Spinal cord (tissue), 10 donors: ENCODE results near the gene L1CAM. TPM values are rescaled to one million over a fixed set of nuclear protein-coding genes. Genes with fewer than 3 reads are reported as not detected.

Experiments used
- DNase-seq, 6 donors: peaks; one replicate each; pipeline versions ENCODE4 v3.0.0 to v3.0.0-alpha.2; 2013 to 2015; ENCODE audit warnings: low spot score in 6 of 6, low read depth in 4 of 6
- H3K27ac ChIP-seq: one replicate; pipeline ENCODE4 v1.5.1; 2013; ENCODE audit warnings: low read depth, low read length, control low read depth
- H3K27me3 ChIP-seq: one replicate; pipeline ENCODE4 v1.6.1; 2013; ENCODE audit warnings: low read length; ENCODE audit not compliant: control insufficient read depth, insufficient read depth
- H3K36me3 ChIP-seq: one replicate; pipeline ENCODE4 v1.6.1; 2013; ENCODE audit warnings: low read length; ENCODE audit not compliant: control insufficient read depth, insufficient read depth
- H3K4me1 ChIP-seq: one replicate; pipeline ENCODE4 v1.6.1; 2013; ENCODE audit warnings: low read length; ENCODE audit not compliant: control insufficient read depth, insufficient read depth
- H3K4me3 ChIP-seq: one replicate; pipeline ENCODE4 v1.5.1; 2013; ENCODE audit warnings: low read depth, low read length, control low read depth
- H3K9me3 ChIP-seq: one replicate; pipeline ENCODE4 v1.6.1; 2013; ENCODE audit warnings: low read length; ENCODE audit not compliant: control insufficient read depth, insufficient read depth
- WGBS: methylation state at CpG from one replicate; pipeline ENCODE4 v1.1.5; 2013; ENCODE audit warnings: missing lambda C conversion rate; ENCODE audit not compliant: insufficient coverage; 5-methylcytosine and 5-hydroxymethylcytosine counted together
- polyA plus RNA-seq, 2 donors: library from polyadenylated mRNA; unstranded; fragments of 120-200 nt; gene quantifications; one replicate each; pipeline ENCODE4 v1.2.1, GENCODE V29; 2013; ENCODE audit not compliant: insufficient read length in 2 of 2
- total RNA-seq, 2 donors: library from RNA; depleted of rRNA in 1 of 2; stranded (reverse); fragments of 120-200 nt in 1 of 2; fragments of >200 nt in 1 of 2; gene quantifications; one replicate each; pipeline versions ENCODE4 v1.2.3 to v1.2.4, GENCODE V29; 2013 to 2014
- donor health status: healthy.

Gene L1CAM
- total and polyA plus RNA-seq, 4 donors = 26.3 to 179 (median 129) TPM

DNA sequence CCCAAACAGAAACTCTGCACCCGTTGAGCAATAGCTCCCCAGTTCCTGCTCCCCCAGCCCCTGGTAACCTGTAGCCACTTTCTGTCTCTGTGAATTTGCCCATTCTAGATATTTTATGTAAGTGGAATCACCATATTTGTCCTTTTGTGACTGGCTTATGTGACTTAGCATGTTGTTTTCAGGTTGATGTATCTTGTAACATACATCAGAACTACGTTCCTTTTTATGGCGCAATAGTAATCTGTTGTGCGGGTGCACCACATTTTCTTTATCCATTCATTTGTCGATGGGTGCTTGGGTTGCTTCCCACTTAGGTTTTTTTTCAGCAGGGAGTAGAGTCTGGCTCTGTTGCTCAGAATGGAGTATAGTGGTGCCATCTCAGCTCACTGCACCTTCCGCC, 49.1 kb downstream of the L1CAM start:
- no peak overlapping the region for H3K27ac ChIP-seq
- no peaks in the 10 kb centered on the region for H3K4me1 ChIP-seq
- DNase-seq = no peak
- no peaks in the 10 kb centered on the region for H3K27me3 ChIP-seq
- peaks cover 2% of the 10 kb centered on the region for H3K9me3 ChIP-seq
- H3K4me3 ChIP-seq = no peak overlapping the region
- no peaks in the 10 kb centered on the region for H3K36me3 ChIP-seq
- 80% methylated on average over 1 of the region's 6 CpGs for whole genome bisulfite sequencing

DNA sequence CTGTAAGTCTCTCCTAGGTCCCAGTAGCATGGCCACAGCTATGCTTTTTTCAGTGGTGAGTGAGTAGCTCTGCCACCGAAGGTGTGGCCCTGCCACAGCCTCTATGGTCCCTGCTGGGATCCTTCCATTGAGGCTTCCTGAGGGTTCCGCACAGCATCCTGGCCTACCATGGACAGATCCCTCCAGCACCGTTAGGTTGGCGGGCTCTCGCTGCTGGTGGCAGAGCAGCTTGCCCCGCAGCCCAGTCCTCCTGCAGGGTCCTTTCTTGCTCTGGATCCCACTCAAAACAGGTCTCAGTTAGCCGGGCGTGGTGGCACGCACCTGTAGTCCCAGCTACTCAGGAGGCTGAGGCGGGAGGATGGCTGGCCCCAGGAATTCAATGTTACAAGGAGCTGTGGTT, 53.2 kb downstream of the L1CAM start:
- H3K27me3 ChIP-seq = no peaks in the 10 kb centered on the region
- H3K4me3 ChIP-seq = no peak overlapping the region
- H3K9me3 ChIP-seq = peaks cover 2% of the 10 kb centered on the region
- WGBS = 81% methylated on average over 10 of the region's 10 CpGs
- peaks cover 22% of the 10 kb centered on the region for H3K4me1 ChIP-seq
- peaks cover 3% of the 10 kb centered on the region for H3K36me3 ChIP-seq
- no peak for DNase-seq
- no peak overlapping the region for H3K27ac ChIP-seq

- peaks cover 2% of the 10 kb centered on the region for H3K9me3 ChIP-seq
- peaks cover 23% of the 10 kb centered on the region for H3K4me1 ChIP-seq
- WGBS = 57% methylated on average over 13 of the region's 23 CpGs
- DNase-seq = peak in 1 of 6 donors; percentile 15
- H3K27me3 ChIP-seq = no peaks in the 10 kb centered on the region
- peak overlapping the region; percentile 26 for H3K4me3 ChIP-seq
- peaks cover 3% of the 10 kb centered on the region for H3K36me3 ChIP-seq
- H3K27ac ChIP-seq = no peak overlapping the region
Measured at GRCh38 chrX:153831429-153832150, 54.4 kb downstream of the L1CAM start.

DNA sequence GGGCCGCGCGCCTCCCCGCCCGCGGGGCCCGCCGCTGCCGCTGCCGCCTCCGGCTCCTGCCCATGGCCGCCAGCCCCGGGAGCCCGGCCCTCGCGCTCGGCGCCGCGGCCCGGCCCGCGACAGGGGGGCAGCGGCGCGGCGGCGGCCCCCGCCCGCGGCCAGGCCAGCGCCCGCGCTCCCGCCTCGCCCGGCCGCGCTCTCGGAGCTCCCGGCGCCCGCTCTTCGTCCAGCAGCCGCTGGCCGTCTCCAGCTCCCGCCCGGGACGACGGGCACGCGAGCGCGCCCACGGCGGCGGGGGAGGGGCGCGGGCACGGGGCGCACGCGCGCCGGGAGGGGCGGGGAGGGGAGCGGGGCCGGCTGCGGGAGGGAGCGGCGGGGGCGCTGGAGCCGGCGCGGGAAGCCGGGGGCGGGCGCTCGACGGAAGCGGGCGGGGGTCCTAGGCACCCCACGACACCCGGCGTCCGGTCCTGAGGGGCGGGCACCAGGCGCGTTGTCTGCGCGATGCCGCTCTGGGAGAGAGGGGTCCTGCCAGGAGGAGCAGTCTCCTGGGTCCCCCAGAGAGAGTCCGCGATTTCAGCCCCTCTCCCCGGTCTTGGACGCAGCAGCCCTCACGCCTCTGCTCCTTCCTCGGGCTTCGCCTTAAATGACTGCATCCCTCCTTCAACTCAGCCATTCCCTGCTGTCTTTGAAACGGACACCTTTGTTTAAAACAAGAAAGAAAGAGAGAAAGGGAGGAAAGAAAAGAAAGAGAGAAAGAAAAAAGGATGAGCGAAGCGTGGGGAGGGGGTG, 55.1 kb downstream of the L1CAM start:
- Histone ChIP-seq H3K9me3 (peaks cover 2% of the 10 kb centered on the region), H3K27me3 (no peaks in the 10 kb centered on the region), H3K4me1 (peaks cover 23% of the 10 kb centered on the region), H3K27ac (no peak overlapping the region), H3K4me3 (peak overlapping the region; percentile 26), H3K36me3 (peaks cover 3% of the 10 kb centered on the region)
- DNase-seq = peak in 2 of 6 donors; percentile 68 to 75
- 8% methylated on average over 93 of the region's 102 CpGs for WGBS

DNA sequence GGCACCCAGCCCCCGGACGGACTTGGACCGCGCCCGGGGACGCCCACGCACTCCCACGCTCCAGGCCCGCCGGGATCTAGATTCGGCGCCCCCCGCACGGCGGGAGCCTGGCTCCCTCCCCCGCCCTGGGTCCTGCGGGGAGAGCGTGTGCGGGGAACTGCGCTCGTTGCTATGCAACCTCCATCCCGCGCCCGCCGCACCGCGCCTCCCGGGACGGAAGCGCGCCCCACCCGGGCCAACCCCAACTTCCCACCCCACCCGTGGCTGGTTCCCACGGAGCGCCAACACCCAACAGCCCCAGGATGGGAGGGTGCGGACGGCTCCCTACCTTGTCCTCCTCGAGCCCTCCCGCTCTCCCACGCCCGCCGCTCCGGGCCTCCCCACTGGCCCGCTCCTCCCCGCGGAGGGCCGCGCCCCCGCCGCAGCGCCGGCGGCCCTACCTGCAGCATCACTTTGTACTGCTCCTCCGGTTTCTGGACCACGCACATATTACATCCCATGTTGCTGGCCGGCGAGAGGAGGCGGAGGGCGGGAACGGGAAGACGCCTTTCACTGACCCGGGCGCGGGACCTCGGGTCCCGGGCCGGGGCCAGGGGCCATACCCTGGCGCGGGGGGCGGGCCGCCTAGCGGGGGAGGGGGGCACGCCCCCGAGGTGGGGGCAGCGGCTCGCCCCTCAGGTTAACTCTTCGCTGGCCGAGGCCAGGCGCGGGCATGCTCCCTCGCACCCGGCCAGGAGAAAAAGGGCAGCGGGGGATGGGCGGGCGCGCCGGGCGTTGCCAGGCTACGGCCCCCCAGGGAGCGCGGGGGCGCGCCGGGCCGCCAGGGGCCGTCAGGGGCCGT, 56.0 kb downstream of the L1CAM start, which contains the start of gene PDZD4:
Gene PDZD4 (minus strand): TSS at position 746 of the 841 bp plus-strand sequence. CDS start 246 bp downstream, at position 500.
- H3K27me3 ChIP-seq = no peaks in the 10 kb centered on the region
- DNase-seq = peak in 2 of 6 donors; percentile 18 to 31
- H3K4me3 ChIP-seq = peak within 1 kb of the TSS; percentile 41
- H3K4me1 ChIP-seq = peaks cover 26% of the 10 kb centered on the region
- peaks cover 2% of the 10 kb centered on the region for H3K9me3 ChIP-seq
- H3K36me3 ChIP-seq = peaks cover 3% of the 10 kb centered on the region
- WGBS = 15% methylated on average over 76 of the region's 97 CpGs
- H3K27ac ChIP-seq = no peak within 1 kb of the TSS

- 18% methylated on average over 27 of the region's 27 CpGs for WGBS
- H3K4me3 ChIP-seq = peak overlapping the region; percentile 41
- H3K27me3 ChIP-seq = no peaks in the 10 kb centered on the region
Measured at GRCh38 chrX:153829549-153829798, 56.5 kb downstream of the L1CAM start.

GRCh38 chrX:153828723-153829548, 57.0 kb downstream of the L1CAM start:
- peak in 2 of 6 donors; percentile 51 to 57 for DNase-seq
- Histone ChIP-seq H3K27ac (peak overlapping the region; percentile 33), H3K27me3 (no peaks in the 10 kb centered on the region), H3K9me3 (peaks cover 2% of the 10 kb centered on the region), H3K4me3 (peak overlapping the region; percentile 41), H3K4me1 (peaks cover 28% of the 10 kb centered on the region), H3K36me3 (peaks cover 3% of the 10 kb centered on the region)
- 17% methylated on average over 43 of the region's 50 CpGs for WGBS

More at GRCh38 chrX:153829549-153829798, 56.5 kb downstream of the L1CAM start:
- Histone ChIP-seq H3K27ac (no peak overlapping the region), H3K36me3 (peaks cover 3% of the 10 kb centered on the region), H3K9me3 (peaks cover 2% of the 10 kb centered on the region), H3K4me1 (peaks cover 28% of the 10 kb centered on the region)
- peak in 1 of 6 donors; percentile 18 for DNase-seq

DNA sequence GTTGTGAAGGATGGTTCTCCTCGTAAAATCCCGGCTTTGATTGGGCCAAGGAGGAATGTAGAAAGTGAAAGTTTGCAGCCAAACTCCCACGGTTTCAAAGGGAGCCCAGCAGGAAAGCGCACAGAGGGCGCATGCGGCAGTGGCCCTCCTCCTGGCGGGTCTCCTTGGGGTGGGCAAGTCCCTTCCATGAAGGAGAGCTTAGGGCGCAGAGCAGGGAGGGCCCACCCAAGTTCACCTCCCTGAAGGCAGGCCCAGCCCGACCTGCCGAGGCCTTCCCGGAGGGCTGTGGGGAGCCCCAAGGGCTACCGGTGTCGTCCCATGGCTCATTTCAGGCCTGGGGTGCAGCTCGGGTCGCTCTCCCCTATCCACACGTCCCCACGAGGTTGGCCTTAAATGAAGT, 57.7 kb downstream of the L1CAM start:
- Histone ChIP-seq H3K4me1 (peaks cover 28% of the 10 kb centered on the region), H3K27ac (peak overlapping the region; percentile 1), H3K27me3 (no peaks in the 10 kb centered on the region), H3K36me3 (peaks cover 3% of the 10 kb centered on the region), H3K4me3 (peak overlapping the region; percentile 41), H3K9me3 (no peaks in the 10 kb centered on the region)
- DNase-seq = no peak
- 29% methylated on average over 13 of the region's 17 CpGs for WGBS

DNA sequence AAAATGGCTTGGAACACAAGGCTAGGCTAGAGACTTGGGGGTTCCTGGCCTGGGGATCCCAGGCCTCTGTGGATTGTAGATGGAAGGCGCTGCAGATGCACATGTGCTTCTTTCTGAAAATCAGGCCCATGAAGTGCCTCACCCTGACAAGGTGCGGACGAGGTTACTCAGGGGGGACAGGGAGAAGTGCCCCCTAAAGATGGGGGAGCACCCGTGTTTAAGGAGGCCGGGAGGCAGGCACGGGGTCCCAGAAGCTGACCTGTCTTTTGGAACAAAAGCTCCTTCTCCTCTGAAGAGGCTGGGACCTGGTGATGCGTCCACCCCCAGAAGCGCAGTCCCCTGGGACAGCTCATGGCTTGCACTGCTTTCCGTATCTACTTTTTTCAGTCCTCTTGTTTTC, 58.1 kb downstream of the L1CAM start:
- WGBS = 59% methylated on average over 9 of the region's 9 CpGs

More for the DNA sequence above, 58.1 kb downstream of the L1CAM start:
- Histone ChIP-seq H3K36me3 (peaks cover 3% of the 10 kb centered on the region), H3K4me3 (no peak overlapping the region), H3K27me3 (no peaks in the 10 kb centered on the region), H3K9me3 (no peaks in the 10 kb centered on the region), H3K4me1 (peaks cover 28% of the 10 kb centered on the region), H3K27ac (no peak overlapping the region)
- no peak for DNase-seq
